ENCODE results near the gene LRMDA. TPM values are rescaled to one million over a fixed set of nuclear protein-coding genes. Genes with fewer than 3 reads are reported as not detected.

Gene LRMDA
- total and polyA plus RNA-seq, 2 donors (not counting 1 experiment from before 2014, with no cell fraction given) = 0.12 TPM; not detected in 1

DNA sequence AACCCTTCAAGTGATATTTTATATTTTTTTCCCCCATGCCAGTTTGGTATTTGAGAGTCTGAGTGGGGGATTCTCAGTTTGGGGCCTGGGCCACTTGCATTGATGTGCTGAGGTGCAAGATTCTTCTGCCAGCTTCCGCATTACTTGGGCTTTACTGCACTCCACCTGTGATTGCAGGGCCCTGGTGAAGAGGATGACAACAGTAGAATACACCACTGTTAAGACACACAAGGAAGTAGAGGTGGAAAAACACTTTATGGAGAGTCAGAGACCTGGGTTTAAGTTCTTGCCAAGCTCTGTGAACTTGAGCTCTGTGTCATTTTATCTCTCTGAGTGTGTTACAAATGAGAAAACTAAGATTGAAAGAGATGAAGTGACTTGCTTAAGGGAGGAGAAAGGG, 209.4 kb downstream of the LRMDA start:
- H3K27ac Mint-ChIP-seq = no peak overlapping the region
- POLR2A ChIA-PET = no interaction called here
- CTCF ChIA-PET = no interaction called here
- H3K36me3 ChIP-seq (replicated peaks in 1 of 2; ENCODE audit: control extremely low read depth in 1 of 2, control insufficient read depth in 1 of 2, extremely low read depth in 1 of 2, insufficient read depth in 2 of 2, low read length in 1 of 2) = no peaks in the 10 kb centered on the region
- no peak overlapping the region for H2AFZ ChIP-seq (ENCODE audit: insufficient read depth, low read depth, low read length, poor library complexity, severe bottlenecking)
- TF ChIP-seq CTCF (IDR thresholded peaks at IDR 0.05) (no peak), EZH2 (IDR thresholded peaks at IDR 0.05; ENCODE audit: borderline replicate concordance, insufficient read depth, low read depth, low read length, poor library complexity, severe bottlenecking) (no peak)
- peaks cover 0 to 4% (median 0%) of the 10 kb centered on the region in 4 experiments for H3K27me3 ChIP-seq (replicated peaks in 1 of 4; ENCODE audit: control extremely low read depth in 1 of 4, control insufficient read depth in 3 of 4, insufficient read depth in 4 of 4, low read length in 3 of 4)
- H3K4me1 ChIP-seq (ENCODE audit: control insufficient read depth in 2 of 2, insufficient read depth in 2 of 2, low read length in 2 of 2) = no peaks in the 10 kb centered on the region
- WGBS (ENCODE audit: insufficient coverage) = no CpG with 5 or more reads among the region's 1 CpG
- no peak for DNase-seq
- no peak overlapping the region for H3K27ac ChIP-seq (ENCODE audit: low read length in 2 of 2)
- no peaks in the 10 kb centered on the region for H3K9me3 Mint-ChIP-seq (ENCODE audit: insufficient read depth)
- H4K20me1 ChIP-seq (ENCODE audit: control insufficient read depth, insufficient read depth, low read length, poor library complexity, severe bottlenecking) = no peaks in the 10 kb centered on the region
- no peaks in the 10 kb centered on the region for H3K79me2 ChIP-seq (ENCODE audit: control insufficient read depth, insufficient read depth, low read length)
- peaks cover 19% of the 10 kb centered on the region for H3K27me3 Mint-ChIP-seq
- H3K4me3 ChIP-seq (ENCODE audit: control extremely low read depth in 1 of 5, extremely low read depth in 1 of 5, insufficient read depth in 1 of 5, low read depth in 2 of 5, low read length in 4 of 5) = no peak overlapping the region
- H3K4me2 ChIP-seq (replicated peaks; ENCODE audit: low read depth, low read length, poor library complexity, severe bottlenecking) = no peak overlapping the region
- H3K9me3 ChIP-seq (ENCODE audit: control extremely low read depth in 1 of 3, control insufficient read depth in 2 of 3, insufficient read depth in 1 of 3, low read length in 2 of 3) = no peaks in the 10 kb centered on the region
- no peak overlapping the region for H3K9ac ChIP-seq (ENCODE audit: low read length)
- intact Hi-C loops (cut with micrococcal nuclease) = no loop called here
- no peak for ATAC-seq (ENCODE audit: low read depth)
- no peaks in the 10 kb centered on the region for H3K4me1 Mint-ChIP-seq
- no peak overlapping the region for H3K4me3 Mint-ChIP-seq

- no peaks in the 10 kb centered on the region for H3K79me2 ChIP-seq (ENCODE audit: control insufficient read depth, insufficient read depth, low read length)
- H3K9me3 ChIP-seq (ENCODE audit: control extremely low read depth in 1 of 3, control insufficient read depth in 2 of 3, insufficient read depth in 1 of 3, low read length in 2 of 3) = no peaks in the 10 kb centered on the region
- no peak overlapping the region for H3K27ac ChIP-seq (ENCODE audit: low read length in 2 of 2)
- H3K4me1 ChIP-seq (ENCODE audit: control insufficient read depth in 2 of 2, insufficient read depth in 2 of 2, low read length in 2 of 2) = no peaks in the 10 kb centered on the region
- no peaks in the 10 kb centered on the region for H3K4me1 Mint-ChIP-seq
- H3K27me3 Mint-ChIP-seq = peaks cover 11% of the 10 kb centered on the region
- H3K36me3 ChIP-seq (replicated peaks in 1 of 2; ENCODE audit: control extremely low read depth in 1 of 2, control insufficient read depth in 1 of 2, extremely low read depth in 1 of 2, insufficient read depth in 2 of 2, low read length in 1 of 2) = no peaks in the 10 kb centered on the region
- H3K9me3 Mint-ChIP-seq (ENCODE audit: insufficient read depth) = no peaks in the 10 kb centered on the region
- no peak for DNase-seq
- H3K4me3 ChIP-seq (ENCODE audit: control extremely low read depth in 1 of 5, extremely low read depth in 1 of 5, insufficient read depth in 1 of 5, low read depth in 2 of 5, low read length in 4 of 5) = no peak overlapping the region
- no peak overlapping the region for H3K9ac ChIP-seq (ENCODE audit: low read length)
- intact Hi-C loops (cut with micrococcal nuclease) = no loop called here
- H2AFZ ChIP-seq (ENCODE audit: insufficient read depth, low read depth, low read length, poor library complexity, severe bottlenecking) = no peak overlapping the region
- WGBS (ENCODE audit: insufficient coverage) = 93% methylated on average over 2 of the region's 2 CpGs
- CTCF ChIA-PET = no interaction called here
- H3K4me3 Mint-ChIP-seq = no peak overlapping the region
- peaks cover 0 to 4% (median 0%) of the 10 kb centered on the region in 4 experiments for H3K27me3 ChIP-seq (replicated peaks in 1 of 4; ENCODE audit: control extremely low read depth in 1 of 4, control insufficient read depth in 3 of 4, insufficient read depth in 4 of 4, low read length in 3 of 4)
- H4K20me1 ChIP-seq (ENCODE audit: control insufficient read depth, insufficient read depth, low read length, poor library complexity, severe bottlenecking) = no peaks in the 10 kb centered on the region
- POLR2A ChIA-PET = no interaction called here
- no peak for ATAC-seq (ENCODE audit: low read depth)
- no peak overlapping the region for H3K27ac Mint-ChIP-seq
- no peak overlapping the region for H3K4me2 ChIP-seq (replicated peaks; ENCODE audit: low read depth, low read length, poor library complexity, severe bottlenecking)
- no peak for TF ChIP-seq CTCF (IDR thresholded peaks at IDR 0.05)
- TF ChIP-seq EZH2 (IDR thresholded peaks at IDR 0.05; ENCODE audit: borderline replicate concordance, insufficient read depth, low read depth, low read length, poor library complexity, severe bottlenecking) = no peak
Measured at GRCh38 chr10:75643405-75643804, 212.0 kb downstream of the LRMDA start.
